PC-3 (cell line): ENCODE measurements around the gene RNLS.

Source experiments
- CTCF ChIP-seq: fragments of 300-600 bp; sonication (generic); conservative IDR thresholded peaks from 2 replicates; pipeline ENCODE4 v1.5.1; 2017; ENCODE audit warnings: antibody characterized with exemption, low read depth, mild to moderate bottlenecking, low read length
- EZH2 ChIP-seq: fragments of 300-600 bp; sonication (generic); IDR thresholded peaks from one replicate; pipeline ENCODE4 v1.6.1; 2017; ENCODE audit warnings: antibody characterized with exemption, mild to moderate bottlenecking, low read length; ENCODE audit not compliant: unreplicated experiment
- EZH2phosphoT487 ChIP-seq: fragments of 300-600 bp; sonication (generic); IDR thresholded peaks from 2 replicates; pipeline ENCODE4 v1.6.1; 2018; ENCODE audit warnings: mild to moderate bottlenecking, antibody characterized with exemption, low read length, borderline replicate concordance

GRCh38 chr10:88497913-88498312 lies 85.2 kb downstream of the RNLS start:
- TF ChIP-seq CTCF, result no peak
- TF ChIP-seq EZH2phosphoT487, result no peak
- TF ChIP-seq EZH2, result no peak
